ENCODE measurements around the gene SELENOO. TPM values are rescaled to one million over a fixed set of nuclear protein-coding genes. Genes with fewer than 3 reads are reported as not detected.

Gene SELENOO
- total and polyA plus RNA-seq, 2 experiments from 2014 or later = 29.8 to 54.5 TPM

DNA sequence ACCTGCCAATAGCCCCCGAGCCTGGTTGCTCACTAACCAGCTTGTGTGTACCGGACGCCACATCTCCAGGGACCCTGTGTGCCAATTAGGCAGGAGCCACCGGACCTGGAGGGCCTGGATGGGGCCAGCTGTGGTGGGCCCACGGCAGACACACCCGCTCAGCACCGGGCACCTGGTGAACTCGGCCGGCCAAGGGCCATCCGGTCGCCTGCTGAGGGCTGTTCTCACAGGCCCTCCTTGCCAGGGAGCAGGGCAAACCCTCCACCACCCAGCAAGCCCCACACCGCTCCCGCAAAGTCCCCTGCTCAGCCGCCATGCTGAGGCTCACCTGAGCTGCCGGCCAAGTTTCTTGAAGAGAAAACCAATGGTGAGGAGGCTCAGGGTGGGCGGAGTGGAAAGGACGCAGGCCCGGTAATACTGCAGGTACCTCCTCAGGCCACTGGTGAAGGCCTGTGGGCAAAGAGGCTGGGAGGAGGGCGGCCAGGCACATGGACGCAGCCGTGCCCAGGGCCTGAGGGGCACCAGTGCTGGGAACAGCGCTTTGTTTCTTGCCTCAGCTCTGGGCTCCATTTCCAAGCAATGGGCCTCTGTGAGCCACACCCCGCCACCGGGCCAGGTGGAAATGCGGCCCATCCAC, 26.9 kb downstream of the SELENOO start:
- Histone ChIP-seq H3K4me3 (no peak overlapping the region), H3K27me3 (no peaks in the 10 kb centered on the region), H3K9me3 (ENCODE audit: low read depth) (no peaks in the 10 kb centered on the region), H3K27ac (no peak overlapping the region), H3K36me3 (peaks cover 6% of the 10 kb centered on the region), H3K4me1 (ENCODE audit: low read depth) (no peaks in the 10 kb centered on the region)
- no peak for TF ChIP-seq CTCF (IDR thresholded peaks at IDR 0.05; ENCODE audit: low read depth, low read length)
- DNase-seq (ENCODE audit: low read depth in 1 of 2, low spot score in 1 of 2) = no peak

GRCh38 chr22:50228366-50228765, 27.6 kb downstream of the SELENOO start:
- H3K9me3 ChIP-seq (ENCODE audit: low read depth) = no peaks in the 10 kb centered on the region
- H3K27me3 ChIP-seq = no peaks in the 10 kb centered on the region
- H3K4me3 ChIP-seq = no peak overlapping the region
- H3K36me3 ChIP-seq = peaks cover 6% of the 10 kb centered on the region
- no peak for TF ChIP-seq CTCF (IDR thresholded peaks at IDR 0.05; ENCODE audit: low read depth, low read length)
- H3K4me1 ChIP-seq (ENCODE audit: low read depth) = no peaks in the 10 kb centered on the region
- H3K27ac ChIP-seq = no peak overlapping the region
- DNase-seq (ENCODE audit: low read depth in 1 of 2, low spot score in 1 of 2) = no peak

DNA sequence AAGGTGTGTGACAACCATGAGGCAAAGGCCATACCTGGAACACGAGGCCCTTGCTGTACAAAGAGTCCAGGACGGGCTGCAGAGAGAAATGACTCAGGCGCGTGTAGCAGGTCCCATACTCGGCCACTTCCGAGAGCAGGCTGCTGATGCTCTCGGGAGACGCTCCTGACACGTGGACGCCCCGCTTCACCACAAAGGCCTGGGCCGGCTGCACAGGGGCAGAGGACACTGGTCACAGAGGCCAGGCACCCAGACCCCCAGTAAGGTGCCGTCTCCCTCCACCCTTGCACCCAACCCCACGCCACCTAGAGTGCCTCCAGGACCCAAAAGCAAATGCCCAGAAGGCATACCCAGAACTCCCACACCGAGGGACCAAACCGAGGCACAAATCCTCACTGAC, 28.6 kb downstream of the SELENOO start:
- no peaks in the 10 kb centered on the region for H3K27me3 ChIP-seq
- H3K9me3 ChIP-seq (ENCODE audit: low read depth) = no peaks in the 10 kb centered on the region
- no peak for TF ChIP-seq CTCF (IDR thresholded peaks at IDR 0.05; ENCODE audit: low read depth, low read length)
- no peaks in the 10 kb centered on the region for H3K4me1 ChIP-seq (ENCODE audit: low read depth)
- no peak overlapping the region for H3K27ac ChIP-seq
- no peak overlapping the region for H3K4me3 ChIP-seq
- no peak for DNase-seq (ENCODE audit: low read depth in 1 of 2, low spot score in 1 of 2)
- H3K36me3 ChIP-seq = peaks cover under 1% of the 10 kb centered on the region

GRCh38 chr22:50232481-50233151, 31.8 kb downstream of the SELENOO start:
- H3K27ac ChIP-seq = no peak overlapping the region
- DNase-seq (ENCODE audit: low read depth in 1 of 2, low spot score in 1 of 2) = no peak
- no peak overlapping the region for H3K4me3 ChIP-seq
- TF ChIP-seq CTCF (IDR thresholded peaks at IDR 0.05; ENCODE audit: low read depth, low read length) = no peak
- H3K27me3 ChIP-seq = no peaks in the 10 kb centered on the region
- H3K36me3 ChIP-seq = no peaks in the 10 kb centered on the region
- no peaks in the 10 kb centered on the region for H3K4me1 ChIP-seq (ENCODE audit: low read depth)
- H3K9me3 ChIP-seq (ENCODE audit: low read depth) = no peaks in the 10 kb centered on the region

DNA sequence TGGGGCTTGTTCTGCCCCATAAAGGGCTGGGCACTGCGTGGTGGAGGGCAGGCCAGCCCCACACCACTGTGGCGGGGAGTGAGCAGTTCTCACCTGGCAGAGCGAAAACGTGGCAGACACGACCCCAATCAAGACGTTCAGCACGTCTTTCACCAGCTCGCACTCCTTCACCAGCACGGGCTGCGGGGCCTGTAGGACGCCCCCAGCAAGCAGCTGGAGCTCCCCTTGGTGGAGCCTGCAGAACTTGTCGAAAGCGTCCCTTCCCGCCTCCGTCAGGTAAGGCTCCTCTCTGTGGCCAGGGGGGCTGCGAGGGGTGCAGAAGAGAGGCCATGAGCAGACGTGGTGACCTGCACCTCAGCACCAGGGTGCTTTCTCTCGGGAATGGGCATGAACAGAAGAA, 32.4 kb downstream of the SELENOO start:
- no peak for DNase-seq (ENCODE audit: low read depth in 1 of 2, low spot score in 1 of 2)
- H3K27me3 ChIP-seq = no peaks in the 10 kb centered on the region
- no peak overlapping the region for H3K27ac ChIP-seq
- H3K4me3 ChIP-seq = no peak overlapping the region
- no peaks in the 10 kb centered on the region for H3K4me1 ChIP-seq (ENCODE audit: low read depth)
- H3K9me3 ChIP-seq (ENCODE audit: low read depth) = no peaks in the 10 kb centered on the region
- TF ChIP-seq CTCF (IDR thresholded peaks at IDR 0.05; ENCODE audit: low read depth, low read length) = no peak
- H3K36me3 ChIP-seq = no peaks in the 10 kb centered on the region
